Fibroblast of skin of left quadriceps (primary cell): ENCODE results near the gene STMN3.
"Not testable (repeated sequence)": the region's sequence is repeated elsewhere in the genome, so short reads cannot be mapped to it uniquely, and the experiment has no call there.

Experiments used
- DNase-seq, 2 experiments: peaks; one replicate each; pipeline ENCODE4 v3.0.0-alpha.2; 2013; ENCODE audit warnings: low read depth in 2 of 2

STMN3 gene

DNA sequence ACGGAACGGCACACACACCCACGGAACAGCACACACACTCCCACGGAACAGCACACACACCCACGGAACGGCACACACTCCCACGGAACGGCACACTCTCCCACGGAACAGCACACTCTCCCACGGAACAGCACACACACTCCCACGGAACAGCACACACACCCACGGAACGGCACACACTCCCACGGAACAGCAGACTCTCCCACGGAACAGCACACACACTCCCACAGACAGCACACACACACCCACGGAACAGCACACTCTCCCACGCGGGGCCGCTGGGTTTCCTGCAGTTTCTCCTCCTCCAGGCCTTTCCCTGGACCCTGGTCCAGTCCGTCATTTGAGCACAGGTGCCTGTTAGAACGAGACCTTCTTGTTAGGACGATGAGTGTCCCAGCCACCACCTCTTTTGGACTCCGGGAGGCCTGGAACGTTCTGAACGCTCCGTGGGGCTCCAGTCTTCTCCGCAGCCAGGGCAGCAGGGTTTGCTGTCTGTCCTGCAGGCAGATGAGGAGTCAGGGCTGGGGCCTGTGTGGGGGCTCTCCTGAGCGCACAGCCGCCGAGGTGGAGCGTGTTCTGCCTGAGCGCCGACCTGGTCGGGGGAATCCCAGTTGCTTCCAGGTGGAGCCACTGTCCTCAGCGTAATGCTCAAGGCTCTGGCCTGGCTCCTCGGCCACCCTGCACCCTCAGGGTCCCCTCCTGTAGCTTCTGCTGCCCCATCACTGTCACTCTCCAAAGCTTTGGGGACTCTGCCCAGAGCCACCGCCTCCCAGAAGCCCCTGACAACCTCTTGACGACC is 25.6 kb upstream of the STMN3 start:
- no peak for DNase-seq

DNA sequence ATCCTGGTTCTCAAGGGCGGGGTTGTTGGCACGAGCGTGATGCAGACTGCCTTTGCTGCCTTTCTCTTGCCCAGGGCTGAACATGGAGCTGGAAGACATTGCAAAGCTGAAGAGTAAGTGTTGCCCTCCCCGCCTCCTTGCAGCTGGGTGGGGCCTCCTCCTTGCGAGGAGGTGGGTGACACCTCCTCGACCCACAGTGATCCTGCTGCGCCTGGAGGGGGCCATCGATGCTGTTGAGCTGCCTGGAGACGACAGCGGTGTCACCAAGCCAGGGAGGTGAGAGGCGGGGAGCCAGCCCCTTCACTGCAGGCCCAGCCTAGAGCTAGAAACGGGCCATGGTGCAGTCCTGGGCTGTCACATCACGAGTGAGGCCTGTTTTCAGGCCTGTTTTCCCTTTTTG is 24.8 kb upstream of the STMN3 start:
- DNase-seq = no peak

- DNase-seq = no peak
Measured at GRCh38 chr20:63675681-63676368, 22.6 kb upstream of the STMN3 start.

DNA sequence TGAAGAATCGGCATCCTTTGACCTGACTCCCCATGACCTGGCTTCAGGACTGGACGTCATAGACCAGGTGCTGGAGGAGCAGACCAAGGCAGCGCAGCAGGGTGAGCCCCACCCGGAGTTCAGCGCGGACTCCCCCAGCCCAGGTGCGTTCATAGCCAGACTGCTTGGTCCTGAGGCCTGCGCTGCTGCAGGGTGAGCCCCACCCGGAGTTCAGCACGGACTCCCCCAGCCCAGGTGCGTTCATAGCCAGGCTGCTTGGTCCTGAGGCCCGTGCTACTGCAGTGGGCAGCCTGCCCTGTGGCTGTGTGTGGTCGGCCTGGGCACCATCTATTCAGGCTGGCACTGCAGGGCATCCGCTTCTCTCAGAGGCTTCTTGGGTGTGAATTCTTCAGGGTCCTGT is 20.7 kb upstream of the STMN3 start:
- DNase-seq = no peak

DNA sequence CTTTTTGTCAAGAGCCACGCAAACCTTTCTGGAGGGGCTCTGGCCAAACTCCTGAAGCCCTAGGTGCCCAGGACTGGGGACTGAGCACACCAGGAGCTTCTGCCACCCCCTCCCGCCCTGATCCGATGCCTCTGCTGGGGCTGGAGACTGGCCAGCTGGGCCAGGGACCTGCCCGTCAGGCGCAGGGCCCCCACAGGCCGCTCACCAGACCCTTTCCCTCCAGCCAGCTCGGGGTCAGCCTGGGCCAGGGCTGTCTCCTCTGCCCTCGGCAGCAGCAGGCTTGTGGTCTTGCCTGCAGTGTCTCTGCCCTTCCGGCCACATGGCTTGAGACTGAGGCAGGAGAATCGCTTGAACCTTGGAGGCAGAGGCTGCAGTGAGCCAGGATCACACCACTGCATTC is 19.4 kb upstream of the STMN3 start:
- DNase-seq = no peak

GRCh38 chr20:63671695-63672094 is 18.5 kb upstream of the STMN3 start:
- not testable (repeated sequence) for DNase-seq

- DNase-seq = no peak
Measured at GRCh38 chr20:63668351-63668750, 15.1 kb upstream of the STMN3 start.

GRCh38 chr20:63667858-63668257 is 14.6 kb upstream of the STMN3 start:
- DNase-seq = no peak

DNA sequence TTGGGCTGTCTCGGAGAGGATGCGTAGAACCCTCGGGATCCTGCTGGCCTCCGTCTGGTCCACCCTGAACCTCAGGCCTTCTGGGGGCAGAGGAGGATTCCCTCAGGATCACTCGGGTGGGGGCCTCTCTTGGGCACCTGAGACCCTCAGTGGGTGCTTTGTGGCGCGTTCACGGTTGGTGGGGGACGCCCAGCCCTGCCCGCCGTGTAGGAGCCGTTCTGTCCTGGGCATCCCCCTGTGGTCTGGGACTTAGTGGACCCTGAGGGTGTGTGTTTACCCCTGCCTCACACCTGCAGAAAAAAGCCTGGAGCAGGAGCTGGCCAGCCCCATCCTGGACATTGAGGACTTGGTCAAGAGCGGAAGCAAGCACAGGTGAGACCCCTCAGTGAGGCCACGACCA is 12.5 kb upstream of the STMN3 start:
- DNase-seq = no peak

- no peak for DNase-seq
Measured at GRCh38 chr20:63664861-63665594, 11.8 kb upstream of the STMN3 start.

GRCh38 chr20:63664143-63664851 is 11.1 kb upstream of the STMN3 start:
- no peak for DNase-seq

- DNase-seq = no peak
Measured at GRCh38 chr20:63663332-63664066, 10.3 kb upstream of the STMN3 start.

DNA sequence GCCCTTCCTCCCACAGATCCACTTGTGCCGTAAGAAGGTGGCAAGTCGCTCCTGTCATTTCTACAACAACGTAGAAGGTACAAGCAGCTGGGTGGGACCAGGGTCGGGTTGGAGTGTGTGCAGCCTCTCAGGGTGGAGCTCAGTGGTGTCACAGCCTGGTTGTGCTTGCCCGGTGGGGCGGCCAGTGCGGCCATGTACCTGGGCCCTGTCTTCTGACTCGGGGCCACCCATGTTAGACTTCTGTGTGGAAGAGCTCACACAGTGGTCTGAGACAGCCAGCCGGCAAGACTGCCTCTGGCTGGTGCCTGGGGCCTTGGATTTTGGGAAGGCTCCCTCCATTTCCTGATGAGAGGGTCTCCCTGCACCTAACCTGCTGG is 9.6 kb upstream of the STMN3 start:
- DNase-seq = no peak

- DNase-seq = no peak
Measured at GRCh38 chr20:63661959-63662812, 9.0 kb upstream of the STMN3 start.

DNA sequence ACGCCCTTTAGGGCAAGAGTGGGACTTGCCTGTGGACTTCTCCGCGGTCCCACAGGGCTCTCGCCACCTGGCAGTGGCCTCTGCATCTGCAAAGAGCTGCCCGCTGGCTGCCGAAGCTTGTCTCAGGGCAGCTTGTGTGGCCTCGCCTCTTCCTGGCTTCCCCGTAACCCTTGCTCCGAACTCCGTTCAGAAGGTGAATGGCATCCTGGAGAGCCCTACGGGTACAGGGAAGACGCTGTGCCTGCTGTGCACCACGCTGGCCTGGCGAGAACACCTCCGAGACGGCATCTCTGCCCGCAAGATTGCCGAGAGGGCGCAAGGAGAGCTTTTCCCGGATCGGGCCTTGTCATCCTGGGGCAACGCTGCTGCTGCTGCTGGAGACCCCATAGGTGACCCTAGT is 7.9 kb upstream of the STMN3 start:
- no peak for DNase-seq

DNA sequence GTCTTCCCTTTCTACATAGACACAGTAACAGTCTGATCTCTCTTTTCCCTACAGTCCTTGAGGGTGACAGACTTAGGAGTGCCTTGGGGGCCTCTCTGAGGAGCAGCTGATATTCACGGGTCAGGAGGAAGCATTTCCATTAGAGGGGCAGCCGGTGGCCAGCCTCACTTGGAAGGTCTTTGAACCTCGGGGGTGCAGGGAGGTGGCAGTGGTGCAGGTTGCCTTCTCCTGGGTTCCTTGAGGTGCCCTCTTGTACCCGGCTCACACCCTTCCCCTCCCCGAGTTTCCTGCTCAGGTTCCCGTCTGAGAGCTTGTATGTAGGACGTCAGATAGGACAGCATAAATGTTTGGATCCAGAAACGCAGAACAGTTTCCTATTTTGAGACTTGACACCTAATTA is 7.4 kb upstream of the STMN3 start:
- no peak for DNase-seq

DNA sequence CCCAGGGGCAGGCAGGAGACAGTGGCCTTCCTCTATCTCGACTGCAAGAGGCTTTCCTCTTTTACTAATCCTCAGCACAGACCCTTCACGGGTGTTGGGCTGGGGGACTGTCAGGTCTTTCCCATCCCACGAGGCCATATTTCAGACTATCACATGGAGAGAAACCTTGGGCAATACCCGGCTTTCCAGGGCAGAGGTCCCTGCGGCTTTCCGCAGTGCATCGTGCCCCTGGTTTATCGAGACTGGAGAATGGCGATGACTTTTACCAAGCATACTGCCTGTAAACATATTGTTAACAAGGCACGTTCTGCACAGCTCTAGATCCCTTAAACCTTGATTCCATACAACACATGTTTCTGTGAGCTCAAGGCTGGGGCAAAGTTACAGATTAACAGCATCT is 7.0 kb upstream of the STMN3 start:
- DNase-seq = not testable (repeated sequence)

- no peak for DNase-seq
Measured at GRCh38 chr20:63659370-63659769, 6.1 kb upstream of the STMN3 start.

DNA sequence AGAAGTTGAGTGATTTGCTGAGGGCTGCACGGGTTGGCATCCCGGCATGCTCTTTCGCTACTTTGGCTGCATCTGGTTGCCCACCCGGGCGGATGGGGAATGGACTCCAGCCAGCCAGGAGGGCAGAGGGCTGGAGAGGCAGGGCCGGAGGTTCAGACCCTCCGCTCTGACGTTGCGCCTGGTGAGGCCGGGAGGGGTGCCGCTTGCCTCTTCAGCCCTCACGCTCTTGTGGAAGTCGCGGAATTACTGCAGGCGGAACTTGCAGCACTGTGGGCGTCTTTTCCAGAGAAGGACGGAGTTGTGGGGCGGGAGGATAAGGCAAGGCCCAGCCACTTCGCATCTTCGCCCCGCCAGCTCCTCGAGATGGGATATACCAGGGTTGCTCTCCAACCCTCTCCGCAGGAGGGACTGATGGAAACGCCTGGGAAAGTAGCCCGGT is 5.5 kb upstream of the STMN3 start:
- DNase-seq = no peak

DNA sequence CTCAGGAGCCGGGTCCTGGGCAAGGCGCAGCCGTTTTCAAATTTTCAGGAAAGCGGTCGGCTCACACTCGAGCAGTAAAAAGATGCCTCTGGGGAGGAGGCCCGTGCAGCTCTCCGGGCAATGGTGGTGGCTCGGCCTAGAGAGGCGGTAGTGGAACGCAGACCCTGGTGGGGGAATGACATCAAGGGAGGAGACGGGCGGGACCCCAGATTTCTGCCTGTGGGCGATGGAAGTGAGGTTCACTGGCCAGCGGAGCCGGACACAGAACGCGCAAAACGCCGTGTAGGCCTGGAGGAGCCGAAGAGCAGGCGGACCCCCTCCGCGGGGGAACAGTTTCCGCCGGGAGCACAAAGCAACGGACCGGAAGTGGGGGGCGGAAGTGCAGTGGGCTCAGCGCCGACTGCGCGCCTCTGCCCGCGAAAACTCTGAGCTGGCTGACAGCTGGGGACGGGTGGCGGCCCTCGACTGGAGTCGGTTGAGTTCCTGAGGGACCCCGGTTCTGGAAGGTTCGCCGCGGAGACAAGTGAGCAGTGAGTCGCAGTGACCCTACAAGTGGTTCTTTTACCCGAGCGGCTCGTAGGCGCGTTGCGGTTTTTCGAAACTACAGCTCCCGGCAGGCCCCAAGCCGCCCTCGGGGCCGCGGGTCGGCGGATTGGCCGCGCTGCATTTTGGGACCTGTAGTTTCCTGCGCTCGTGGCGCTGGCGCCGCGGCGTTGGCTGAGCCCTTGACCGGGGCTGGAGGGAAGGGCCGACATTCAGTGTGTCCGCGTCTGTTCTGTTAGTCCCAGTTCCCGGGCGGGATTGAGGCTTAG is 4.9 kb upstream of the STMN3 start, which contains the start of gene RTEL1:
TSS of gene RTEL1 (plus strand) at position 376 of the 812 bp plus-strand sequence. CDS start 1,091 bp downstream, outside the sequence.
- DNase-seq = peak; percentile 77 to 82
